GM19099 (cell line): ENCODE data around the gene SIGLEC15.

ENCODE experiments used
- POLR2A ChIP-seq: IDR thresholded peaks from 3 replicates; pipeline ENCODE4 v1.6.1; 2011; ENCODE audit warnings: low read depth; ENCODE audit not compliant: insufficient read length; ENCODE audit errors: extremely low read depth

Gene SIGLEC15

DNA sequence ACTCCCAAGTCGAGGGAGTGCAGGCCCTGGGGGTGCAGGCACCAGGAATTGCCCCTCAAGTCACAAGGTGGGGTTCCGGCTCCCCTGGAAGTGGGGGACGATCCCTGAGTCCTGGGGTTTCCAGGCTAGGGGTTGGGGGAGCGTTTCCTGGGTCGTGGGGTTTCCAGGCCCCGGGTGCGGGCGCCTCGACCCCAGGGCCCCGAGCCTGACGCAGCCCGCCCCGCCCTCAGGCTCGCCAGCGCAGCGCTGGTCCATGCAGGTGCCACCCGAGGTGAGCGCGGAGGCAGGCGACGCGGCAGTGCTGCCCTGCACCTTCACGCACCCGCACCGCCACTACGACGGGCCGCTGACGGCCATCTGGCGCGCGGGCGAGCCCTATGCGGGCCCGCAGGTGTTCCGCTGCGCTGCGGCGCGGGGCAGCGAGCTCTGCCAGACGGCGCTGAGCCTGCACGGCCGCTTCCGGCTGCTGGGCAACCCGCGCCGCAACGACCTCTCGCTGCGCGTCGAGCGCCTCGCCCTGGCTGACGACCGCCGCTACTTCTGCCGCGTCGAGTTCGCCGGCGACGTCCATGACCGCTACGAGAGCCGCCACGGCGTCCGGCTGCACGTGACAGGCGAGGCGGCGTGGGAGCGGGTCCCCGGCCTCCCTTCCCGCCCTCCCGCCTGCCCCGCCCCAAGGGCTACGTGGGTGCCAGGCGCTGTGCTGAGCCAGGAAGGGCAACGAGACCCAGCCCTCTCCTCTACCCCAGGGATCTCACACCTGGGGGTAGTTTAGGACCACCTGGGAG, 12.0 kb downstream of the SIGLEC15 start:
- no peak for TF ChIP-seq POLR2A

DNA sequence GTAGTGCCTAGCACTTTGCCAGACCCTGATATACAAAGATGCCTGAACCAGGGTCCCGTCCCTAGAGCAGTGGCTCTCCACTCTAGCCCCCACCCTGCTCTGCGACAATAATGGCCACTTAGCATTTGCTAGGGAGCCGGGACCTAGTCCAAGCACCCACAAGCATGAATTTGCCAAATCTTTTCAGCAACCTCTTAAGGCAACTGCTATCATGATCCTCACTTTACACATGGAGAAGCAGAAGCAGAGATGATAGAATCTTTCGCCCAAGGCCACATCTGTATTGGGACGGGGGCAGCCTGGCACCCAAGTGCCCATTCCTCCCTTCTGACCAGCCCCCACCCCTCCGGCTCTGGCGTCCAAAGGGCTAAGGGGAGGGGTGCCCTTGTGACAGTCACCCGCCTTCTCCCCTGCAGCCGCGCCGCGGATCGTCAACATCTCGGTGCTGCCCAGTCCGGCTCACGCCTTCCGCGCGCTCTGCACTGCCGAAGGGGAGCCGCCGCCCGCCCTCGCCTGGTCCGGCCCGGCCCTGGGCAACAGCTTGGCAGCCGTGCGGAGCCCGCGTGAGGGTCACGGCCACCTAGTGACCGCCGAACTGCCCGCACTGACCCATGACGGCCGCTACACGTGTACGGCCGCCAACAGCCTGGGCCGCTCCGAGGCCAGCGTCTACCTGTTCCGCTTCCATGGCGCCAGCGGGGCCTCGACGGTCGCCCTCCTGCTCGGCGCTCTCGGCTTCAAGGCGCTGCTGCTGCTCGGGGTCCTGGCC, 13.0 kb downstream of the SIGLEC15 start:
- TF ChIP-seq POLR2A: no peak

DNA sequence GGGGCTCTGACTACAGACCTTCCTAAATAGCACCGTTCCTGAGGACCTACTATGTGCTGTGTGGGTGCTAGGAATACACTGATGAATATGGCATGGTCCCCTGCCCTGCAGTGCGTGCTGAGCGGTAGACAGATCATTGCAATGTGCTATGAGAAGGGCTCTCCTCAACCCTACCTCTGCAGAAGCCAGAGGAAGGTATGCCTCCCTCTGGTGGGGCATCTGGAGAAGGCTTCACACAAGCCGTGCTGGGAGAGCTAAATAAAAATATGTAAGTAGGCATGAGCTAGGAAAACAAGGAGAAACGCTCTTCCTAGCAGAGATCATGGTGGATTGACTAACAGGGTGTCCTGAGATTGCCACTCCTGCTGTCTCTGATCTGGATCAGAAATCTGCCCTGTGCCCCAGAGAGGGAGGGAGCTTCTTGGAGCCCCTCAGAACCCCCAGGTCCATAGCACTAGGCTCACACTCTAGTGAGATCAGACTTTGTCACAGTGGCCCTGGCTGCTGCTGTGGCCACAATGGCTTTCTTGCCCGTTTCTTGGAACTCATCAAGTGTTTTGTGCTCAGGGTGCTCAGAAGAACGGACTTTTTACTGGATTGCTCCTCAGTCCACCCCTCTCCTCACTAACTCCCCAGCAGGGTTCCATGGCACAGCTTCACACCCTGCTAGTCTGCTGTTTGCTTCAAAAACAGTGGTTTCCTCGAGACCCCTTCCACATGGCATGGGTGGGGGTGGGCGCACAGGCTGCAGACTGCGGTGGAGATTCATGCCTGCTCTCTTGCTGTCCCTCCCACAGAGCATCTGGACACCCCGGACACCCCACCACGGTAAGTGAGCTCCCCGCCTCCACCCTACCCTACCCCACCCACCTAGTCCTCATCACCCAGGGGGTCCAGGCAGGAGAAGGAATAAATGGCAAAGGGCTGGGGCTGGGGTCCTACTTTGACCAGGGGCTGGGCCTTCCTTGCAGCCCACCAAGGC, 14.2 kb downstream of the SIGLEC15 start:
- no peak for TF ChIP-seq POLR2A

DNA sequence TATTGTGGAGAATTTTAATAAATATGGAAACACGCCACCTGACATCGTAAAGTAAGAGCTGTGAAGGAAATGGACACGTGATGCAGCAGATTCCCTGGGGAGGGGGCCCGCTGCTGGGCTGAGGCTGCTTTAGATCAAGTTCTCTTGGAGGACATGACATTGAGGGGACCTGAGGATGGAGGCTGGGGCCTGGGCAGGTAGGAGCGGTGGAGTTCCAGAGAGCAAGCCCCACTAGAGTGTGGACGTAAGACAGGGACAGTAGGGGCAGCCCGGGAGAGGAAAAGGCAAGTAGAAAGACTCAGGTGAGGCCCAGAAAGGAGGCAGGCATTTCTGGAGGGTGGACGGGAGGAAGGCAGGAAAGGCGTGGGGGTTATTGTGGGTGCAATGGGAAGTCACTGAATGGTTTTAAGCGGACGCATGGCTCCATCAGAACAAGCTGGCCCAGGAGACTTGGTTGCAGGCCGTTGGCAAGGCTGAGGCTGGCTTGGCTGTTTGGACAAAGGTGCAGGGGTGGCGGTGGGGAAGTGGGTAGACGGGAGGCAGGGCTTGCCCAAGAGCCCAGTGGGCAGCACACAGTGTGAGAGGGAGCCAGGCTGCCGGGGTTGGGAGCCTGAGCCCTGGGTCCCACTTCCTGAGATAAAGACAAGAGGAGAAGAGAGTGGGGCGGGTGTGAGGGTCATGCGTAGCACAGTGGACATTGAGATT, 15.7 kb downstream of the SIGLEC15 start:
- no peak for TF ChIP-seq POLR2A

DNA sequence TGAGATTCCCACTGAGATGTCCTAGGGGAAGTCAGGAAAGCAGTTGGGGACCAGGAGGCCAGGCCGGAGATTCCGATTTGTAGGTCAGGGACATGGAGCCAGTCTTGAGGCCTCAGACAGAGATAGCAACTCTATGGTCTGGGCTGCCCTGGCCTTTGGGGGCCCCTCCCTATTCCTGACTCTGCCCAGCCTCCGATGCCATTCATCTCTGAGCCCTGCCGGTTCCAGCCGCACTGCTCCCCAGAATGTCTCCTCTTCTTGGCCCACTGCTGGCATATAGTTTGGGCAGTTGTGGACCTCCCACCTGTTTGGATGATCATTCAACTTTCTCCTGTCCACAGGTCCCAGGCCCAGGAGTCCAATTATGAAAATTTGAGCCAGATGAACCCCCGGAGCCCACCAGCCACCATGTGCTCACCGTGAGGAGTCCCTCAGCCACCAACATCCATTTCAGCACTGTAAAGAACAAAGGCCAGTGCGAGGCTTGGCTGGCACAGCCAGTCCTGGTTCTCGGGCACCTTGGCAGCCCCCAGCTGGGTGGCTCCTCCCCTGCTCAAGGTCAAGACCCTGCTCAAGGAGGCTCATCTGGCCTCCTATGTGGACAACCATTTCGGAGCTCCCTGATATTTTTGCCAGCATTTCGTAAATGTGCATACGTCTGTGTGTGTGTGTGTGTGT, 16.4 kb downstream of the SIGLEC15 start:
- no peak for TF ChIP-seq POLR2A

DNA sequence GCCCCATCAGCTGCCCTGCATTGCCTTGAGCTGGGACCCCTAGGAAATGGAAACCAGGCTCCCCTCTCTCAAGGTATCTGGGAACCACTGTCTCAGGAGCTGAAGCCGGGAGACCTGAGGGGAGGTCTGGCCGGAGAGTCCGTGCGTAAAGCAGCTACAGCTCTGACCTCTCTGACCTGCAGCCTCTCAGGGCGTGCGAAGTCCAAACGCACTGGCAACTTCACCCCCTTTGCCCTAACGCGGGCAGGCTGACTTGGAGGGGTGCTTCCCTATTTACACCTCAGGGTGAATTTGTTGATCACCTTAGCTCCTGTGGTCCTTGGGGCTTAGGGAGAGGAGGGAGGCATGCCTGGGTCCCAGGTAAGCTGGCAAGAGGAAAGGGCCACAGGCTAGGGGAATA, 17.5 kb downstream of the SIGLEC15 start:
- no peak for TF ChIP-seq POLR2A

DNA sequence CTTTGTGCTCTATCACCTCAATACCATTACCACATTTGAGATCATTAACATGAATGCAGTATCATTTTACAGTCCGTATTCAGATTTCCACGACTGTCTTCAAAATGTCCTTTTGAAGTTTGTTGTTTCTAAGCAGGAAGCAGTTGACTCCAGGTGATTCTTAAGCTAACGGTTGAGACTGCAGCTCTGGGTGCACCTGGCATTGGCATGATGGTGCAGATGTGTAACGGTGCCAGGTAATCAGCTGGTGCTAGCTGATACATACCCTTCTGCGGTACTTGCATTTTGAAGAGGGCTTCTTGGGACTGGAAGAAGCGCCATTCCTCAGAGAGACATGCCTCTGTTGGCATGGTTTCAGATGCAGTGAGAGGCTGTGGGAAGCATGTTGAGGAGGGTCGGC, 19.5 kb downstream of the SIGLEC15 start:
- no peak for TF ChIP-seq POLR2A

DNA sequence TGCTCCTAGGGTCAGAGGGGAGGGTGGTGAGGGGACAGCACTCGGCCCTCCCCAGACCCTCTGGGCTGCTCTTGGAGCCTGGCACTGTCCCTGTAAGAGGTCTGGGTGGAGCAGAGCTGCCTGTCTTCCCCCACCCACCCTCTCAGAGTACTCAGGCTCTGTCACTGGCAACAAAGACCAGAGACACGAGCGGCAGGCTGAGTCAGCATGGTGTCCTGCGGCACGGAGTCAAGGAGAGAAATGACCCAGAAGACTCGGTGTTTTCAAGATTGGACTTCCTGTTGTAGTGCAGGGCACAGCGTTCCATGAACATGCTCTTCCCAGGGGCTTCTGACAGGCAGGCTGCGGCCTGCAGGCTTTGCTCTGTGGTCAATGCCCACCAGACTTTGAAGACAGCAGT, 19.9 kb downstream of the SIGLEC15 start:
- no peak for TF ChIP-seq POLR2A

DNA sequence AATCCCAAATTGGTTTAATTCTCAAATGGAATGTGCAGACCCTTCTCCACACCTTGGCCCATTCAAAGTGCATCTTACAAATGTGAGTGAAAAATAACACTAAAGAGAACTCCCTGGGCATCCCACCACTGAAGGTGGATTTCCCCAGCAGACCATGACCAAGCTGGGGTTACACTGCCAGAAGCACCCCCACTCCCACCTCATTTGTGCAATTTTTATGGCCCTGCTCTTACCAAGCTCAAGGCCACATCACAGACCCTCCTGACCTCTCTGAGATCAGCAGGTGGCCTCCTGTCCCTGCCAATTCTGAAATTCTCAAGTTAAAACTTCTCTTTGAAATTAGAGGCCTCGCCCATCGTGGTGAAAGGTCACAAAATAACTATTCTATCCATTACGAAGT, 21.6 kb downstream of the SIGLEC15 start:
- no peak for TF ChIP-seq POLR2A

DNA sequence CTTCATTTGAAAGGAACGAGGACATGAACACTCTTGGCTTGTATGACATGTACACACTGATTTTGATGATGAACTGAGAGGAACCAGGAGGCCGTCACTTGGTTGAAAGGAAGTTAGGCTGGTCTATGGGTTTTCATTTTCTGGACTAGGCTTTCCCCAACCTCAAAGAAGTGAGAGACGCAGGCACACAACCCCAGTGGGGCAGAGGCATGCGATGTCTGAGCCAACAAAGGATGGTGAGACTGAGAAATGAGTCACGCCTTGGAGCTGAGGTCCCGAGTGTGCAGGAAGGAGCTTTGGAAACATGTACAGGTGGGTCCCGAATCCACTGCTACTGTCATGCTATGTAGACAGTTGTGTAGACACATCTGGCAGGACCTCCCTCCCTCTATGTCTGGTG, 24.1 kb downstream of the SIGLEC15 start:
- TF ChIP-seq POLR2A: no peak

DNA sequence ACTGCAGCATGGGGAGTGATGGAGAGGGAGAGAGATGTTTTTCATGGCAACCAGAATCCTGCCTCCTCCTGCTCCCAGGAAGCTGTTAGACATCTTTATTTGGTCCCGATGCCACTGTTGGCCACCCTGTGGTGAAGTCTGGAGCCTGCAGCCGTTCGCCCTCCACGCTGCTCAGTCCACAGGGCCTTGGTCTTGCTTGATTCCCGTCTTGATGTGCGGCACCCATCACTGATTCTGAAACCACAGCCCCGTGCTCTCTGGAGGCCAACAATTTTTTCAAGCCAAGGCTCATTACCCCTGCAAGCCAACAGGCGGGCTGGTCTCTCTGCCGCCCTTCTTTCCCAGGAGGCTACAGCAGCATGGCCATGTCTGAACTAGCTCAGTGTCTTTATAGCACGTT, 24.5 kb downstream of the SIGLEC15 start:
- TF ChIP-seq POLR2A: no peak

DNA sequence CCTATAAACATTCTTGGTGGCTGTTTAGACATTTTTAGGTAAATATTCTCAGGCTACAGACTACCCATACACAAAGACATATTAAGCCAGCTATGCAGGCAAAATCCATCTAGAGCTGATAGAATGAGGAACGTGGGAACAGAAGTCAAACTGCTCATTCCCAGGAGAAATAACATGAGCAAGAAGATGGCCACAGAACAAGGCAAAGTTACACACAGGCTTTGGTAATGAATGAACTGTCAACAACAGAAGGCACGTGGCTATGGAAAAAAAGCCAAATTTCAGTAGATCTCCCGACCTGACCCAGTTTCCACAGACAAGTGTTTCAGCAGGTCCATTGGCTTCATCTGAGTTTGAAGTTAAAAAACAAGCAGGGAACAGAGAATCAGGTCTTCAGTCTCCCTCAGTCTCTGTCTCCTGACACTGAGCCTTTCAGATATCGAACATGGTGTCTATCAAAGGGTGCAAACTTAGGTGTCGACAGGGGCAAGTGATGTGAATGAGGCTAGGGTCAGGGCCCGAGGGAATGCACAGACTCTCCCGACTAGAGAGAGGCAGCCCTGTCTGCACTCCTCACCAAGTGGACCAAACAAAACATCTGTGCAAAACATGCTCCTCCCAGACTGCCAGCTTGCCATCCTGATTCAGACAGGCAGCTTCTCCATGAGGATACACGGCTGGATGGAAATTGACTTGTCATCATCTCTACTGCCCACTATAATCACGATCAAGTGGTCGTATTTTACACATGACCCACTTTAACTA, 25.9 kb downstream of the SIGLEC15 start:
- no peak for TF ChIP-seq POLR2A

DNA sequence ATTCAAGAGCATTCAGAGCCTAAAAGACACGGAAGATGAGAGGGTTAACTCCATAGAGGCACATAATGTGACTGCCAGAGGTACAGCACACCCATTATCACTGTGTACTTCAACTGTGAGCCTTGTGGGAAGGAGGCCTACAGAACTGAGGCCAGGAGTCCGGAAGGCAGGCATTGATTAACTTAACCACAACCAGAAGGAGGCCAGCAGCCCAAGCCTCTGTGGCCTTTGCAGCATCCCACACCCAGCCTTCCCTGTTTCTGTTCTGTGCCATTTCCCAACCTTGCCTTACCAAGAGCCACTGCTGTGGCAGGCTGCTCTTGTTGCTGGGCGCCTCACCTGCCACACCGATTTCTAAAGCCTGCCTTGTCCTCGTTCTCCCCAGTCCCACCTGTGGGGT, 27.2 kb downstream of the SIGLEC15 start:
- no peak for TF ChIP-seq POLR2A
